T follicular helper cell (primary cell): ENCODE results near the gene IPCEF1.
"Not testable (repeated sequence)": the region's sequence is repeated elsewhere in the genome, so short reads cannot be mapped to it uniquely, and the experiment has no call there.

Experiments
- DNase-seq: peaks from one replicate; pipeline ENCODE4 v3.0.0-alpha.2; 2020; ENCODE audit warnings: low read depth

The IPCEF1 gene

GRCh38 chr6:154334147-154334546 is 22.5 kb downstream of the IPCEF1 start:
- not testable (repeated sequence) for DNase-seq

DNA sequence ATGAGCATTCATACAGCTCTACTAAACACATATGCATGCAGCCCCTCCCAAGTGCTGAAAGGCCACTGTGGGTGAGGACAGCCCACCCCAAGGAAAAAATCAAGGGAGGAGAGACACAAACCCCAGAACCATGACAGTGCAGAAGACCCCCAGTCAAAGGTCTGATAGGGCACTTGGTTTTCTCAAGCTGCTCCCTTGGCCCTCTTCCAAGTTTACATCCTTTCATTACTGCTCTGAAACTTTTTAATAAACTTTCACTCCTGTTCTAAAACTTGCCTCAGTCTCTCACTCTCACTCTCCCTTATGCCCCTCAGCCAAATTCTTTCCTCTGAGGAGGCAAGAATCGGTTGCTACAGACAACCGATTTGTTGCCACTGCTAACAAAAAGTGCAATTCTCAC is 24.9 kb downstream of the IPCEF1 start:
- no peak for DNase-seq

- no peak for DNase-seq
Measured at GRCh38 chr6:154329350-154330170, 27.0 kb downstream of the IPCEF1 start.

DNA sequence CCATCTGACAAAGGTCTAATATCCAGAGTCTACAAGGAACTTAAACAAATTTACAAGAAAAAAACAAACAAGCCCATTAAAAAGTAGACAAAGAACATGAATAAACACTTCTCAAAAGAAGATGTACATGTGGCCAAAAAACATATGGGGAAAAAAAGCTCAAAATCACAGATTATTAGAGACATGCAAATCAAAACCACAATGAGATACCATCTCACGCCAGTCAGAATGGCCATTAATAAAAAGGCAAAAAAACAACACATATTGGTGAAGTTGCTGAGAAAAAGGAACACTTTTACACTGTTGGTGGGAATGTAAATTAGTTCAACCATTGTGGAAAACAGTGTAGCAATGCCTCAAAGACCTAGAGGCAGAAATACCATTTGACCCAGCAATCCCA is 29.3 kb downstream of the IPCEF1 start:
- not testable (repeated sequence) for DNase-seq

DNA sequence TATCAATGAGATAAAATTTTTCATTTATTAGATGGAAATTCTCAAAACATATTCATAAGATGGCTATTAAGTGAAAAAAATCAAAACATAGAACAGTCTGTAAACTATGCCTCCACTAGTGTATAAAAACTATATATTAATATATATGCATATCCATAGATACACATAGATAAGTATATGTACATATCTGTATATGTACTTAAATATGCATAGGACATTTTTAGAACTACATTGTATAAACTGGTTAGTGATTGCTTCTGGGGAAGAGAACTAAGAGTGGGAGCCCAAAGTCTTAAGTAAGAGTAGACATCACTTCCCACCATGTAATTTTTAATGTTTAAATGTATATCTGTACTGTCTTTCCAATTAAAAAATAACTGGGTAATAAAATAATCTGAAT is 31.5 kb downstream of the IPCEF1 start:
- no peak for DNase-seq

DNA sequence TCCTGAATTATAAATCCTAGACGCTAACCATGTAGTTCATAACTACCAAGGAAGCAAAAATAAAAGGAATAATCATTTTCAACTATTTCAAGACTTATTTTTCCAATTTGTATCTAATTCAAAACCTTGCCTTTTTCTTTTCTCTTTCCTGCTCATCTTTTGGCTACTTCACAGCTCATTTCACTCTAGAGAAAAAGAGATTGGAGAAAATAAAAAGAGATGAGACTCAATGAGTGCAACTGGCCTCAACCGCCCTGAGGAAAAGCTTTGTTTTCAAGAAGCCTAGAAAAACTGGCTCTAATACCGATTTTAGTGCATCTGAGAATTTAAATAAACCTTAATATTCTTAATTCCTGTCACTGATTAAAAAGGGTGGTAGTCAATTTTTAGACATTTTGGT is 36.4 kb downstream of the IPCEF1 start:
- no peak for DNase-seq

GRCh38 chr6:154319231-154319858 is 37.3 kb downstream of the IPCEF1 start:
- no peak for DNase-seq

- DNase-seq, result no peak
Measured at GRCh38 chr6:154318721-154319120, 37.9 kb downstream of the IPCEF1 start.

DNA sequence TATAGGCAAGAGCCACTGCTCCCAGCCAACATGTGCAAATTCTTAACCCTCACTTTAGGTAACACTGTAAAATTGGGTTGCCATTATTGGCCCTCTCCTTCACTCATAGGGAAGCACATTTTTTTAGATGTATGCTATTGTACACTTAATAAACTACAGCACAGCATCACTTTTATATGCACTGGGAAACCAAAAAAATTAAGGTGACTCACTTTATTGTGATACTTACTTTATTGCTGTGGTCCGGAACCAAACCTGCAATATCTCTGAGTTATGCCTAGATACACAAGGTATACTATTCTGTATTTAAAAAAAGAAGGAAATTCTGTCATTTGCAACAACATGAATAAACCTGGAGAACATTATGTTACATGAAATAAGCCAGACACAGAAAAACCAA is 40.5 kb downstream of the IPCEF1 start:
- DNase-seq, result no peak

GRCh38 chr6:154314084-154314483 is 42.5 kb downstream of the IPCEF1 start:
- no peak for DNase-seq

DNA sequence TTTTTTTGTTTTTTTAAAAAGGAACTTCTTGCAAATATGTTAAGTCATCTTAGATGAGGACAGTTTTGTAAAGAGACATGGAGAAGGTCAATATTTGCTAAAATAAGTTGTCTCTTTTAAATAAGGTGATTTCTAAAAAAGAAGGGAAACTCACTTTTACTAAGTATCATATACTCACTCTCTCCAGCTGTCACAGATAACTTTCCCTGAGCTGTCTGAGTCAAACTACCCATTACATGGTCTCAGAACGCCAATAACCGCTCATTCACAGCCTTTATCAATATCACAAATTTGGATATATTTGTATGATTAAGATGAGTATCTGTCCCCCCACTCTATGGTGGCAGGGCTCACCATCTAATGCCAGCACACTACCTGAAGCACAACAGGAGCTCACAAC is 47.6 kb downstream of the IPCEF1 start:
- no peak for DNase-seq

DNA sequence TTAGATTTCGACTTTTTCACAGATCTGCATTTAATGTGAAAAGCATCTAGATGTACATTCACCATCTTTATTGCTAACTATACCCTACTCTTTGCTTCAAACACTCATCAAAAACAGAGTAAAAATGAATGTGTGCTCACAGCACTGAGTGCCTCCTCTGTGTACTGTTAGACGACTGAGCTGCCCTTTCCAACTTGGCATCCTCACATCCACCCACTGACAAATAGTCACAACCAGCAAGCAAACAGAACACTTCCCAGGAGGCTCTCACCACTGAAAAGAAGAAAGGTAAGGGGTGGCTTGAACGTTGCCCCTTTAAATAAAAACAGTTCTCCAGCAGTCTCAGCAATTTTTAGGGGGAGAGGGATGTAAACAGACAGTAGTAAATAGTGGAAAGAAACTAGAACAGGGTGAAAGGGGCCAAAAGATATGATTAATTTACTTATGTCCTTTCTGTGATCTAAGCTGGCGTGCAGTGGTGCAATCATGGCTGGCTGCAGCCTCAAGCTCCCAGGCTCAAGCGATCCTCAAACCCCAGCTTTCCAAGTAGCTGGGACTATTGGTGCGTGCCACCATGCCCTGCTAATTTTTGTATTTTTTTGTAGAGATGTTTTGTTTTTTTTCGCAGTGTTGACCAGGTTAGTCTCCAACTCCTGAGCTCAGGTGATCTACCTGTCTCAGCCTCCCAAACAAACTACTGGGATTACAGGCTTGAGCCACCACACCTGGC is 48.7 kb downstream of the IPCEF1 start:
- DNase-seq, result no peak

DNA sequence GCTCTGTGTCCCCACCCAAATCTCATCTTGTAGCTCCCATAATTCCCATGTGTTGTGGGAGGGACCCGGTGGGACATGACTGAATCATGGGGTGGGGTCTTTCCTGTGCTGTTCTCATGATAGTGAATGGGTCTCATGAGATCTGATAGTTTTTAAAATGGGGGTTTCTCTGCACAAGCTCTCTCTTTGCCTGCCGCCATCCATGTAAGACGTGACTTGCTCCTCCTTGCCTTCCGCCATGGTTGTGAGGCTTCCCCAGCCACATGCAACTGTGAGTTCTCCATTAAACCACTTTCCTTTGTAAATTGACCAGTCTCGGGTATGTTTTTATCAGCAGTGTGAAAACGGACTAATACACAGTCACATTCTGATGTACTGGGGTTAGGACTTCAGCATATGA is 49.5 kb downstream of the IPCEF1 start:
- not testable (repeated sequence) for DNase-seq

- DNase-seq, result no peak
Measured at GRCh38 chr6:154306696-154307095, 49.9 kb downstream of the IPCEF1 start.

GRCh38 chr6:154304191-154304590 is 52.4 kb downstream of the IPCEF1 start:
- no peak for DNase-seq

- DNase-seq, result not testable (repeated sequence)
Measured at GRCh38 chr6:154303642-154304041, 53.0 kb downstream of the IPCEF1 start.

- DNase-seq, result no peak
Measured at GRCh38 chr6:154301839-154302752, 54.5 kb downstream of the IPCEF1 start.

DNA sequence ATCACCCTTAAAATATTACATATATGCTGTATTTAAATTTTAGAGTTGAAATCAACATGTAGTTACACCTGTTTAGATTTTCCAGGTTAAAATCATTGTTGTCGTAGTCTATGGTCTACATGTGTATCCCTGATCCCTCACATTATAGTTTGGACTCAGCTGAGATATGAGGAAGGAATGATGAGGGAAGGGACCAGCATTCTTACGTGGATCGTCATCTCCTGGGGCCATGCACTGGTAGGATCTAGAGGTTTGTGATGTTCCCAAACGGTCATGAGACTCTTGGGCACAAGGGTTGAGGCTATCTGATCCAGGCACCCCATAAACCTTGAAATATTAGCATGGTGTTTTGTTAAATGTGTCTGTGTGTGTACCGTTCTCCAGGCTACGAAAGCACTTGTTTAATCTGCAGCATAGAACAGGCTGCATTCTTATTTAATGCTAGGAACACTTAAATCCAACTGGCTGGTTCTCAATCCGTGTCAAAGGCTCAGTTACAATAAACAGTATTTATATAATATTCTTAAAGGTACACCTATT is 55.4 kb downstream of the IPCEF1 start:
- no peak for DNase-seq

DNA sequence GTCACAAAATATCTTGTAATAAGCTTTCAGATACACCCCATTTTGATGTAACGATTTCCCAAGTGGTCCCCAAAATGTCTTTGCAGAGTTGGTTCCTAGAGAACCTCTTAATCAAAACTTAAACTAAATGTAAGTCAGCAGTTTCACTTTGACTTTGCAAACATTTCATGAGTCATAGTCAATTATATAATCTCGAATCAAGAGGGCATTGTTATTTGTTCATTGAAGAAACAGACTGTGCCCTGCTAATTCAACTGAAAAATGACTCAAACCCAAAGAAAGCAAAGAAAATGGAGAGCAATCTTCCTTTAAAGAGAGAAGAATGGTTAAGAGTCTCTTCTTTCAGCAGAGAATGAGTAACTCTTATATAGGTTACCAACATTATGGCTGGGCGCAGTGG is 58.3 kb downstream of the IPCEF1 start:
- no peak for DNase-seq

DNA sequence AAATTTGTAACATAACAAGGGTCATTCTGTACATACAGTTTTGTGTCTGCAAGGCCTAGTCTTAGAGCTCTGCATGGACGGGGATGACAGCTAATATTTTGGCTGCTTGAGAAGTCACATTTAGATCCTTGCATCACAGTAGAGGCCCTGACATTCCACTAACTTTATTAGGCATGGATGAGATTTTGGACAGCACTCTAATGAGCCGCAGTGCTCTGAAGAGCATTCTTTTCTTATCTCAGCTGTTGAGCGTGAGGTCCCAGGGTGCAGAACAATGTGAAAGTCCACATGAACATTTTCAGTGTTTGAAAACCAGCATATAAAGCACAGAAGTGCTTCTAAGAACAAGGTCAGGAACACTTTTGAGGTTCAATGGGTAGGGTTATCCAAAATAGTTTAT is 58.9 kb downstream of the IPCEF1 start:
- no peak for DNase-seq

DNA sequence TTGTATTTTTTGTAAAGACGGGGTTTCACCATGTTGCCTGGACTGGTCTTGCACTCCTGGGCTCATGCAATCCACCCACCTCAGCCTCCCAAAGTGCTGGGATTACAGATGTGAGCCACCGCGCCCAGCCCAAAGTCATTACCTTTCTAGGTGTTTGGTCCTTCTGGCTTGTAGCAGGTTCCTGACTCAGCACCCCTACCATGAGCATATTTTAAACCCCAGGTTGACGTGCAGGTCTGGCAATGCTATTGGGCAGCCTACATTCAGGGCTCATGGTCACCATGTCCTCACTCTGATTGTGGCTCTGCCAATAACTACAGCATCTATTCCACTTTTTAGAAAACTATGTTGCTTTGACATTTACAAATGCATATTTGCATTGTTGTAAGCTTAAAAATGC is 59.4 kb downstream of the IPCEF1 start:
- DNase-seq, result no peak

DNA sequence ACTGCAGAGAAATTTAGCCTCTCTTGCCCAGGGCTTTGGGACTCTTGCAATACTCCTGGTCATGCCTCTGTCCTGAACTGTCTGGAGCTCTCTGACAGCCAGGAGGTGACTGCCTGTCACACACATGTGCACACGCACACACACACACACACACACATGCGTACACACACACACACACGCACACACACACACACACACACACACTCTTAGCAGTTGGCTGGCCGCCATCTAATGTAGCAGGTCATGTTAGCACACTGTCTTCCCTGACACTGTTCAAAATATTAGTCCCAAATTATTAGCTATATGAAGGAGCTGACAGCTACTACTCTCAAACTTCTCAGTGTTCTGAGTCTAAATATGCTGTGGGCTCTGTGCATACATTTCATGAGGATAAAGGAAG is 60.9 kb downstream of the IPCEF1 start:
- no peak for DNase-seq
